Femur (tissue), 1 donor: ENCODE data around the gene TMEM186.
"Not testable (repeated sequence)": the region's sequence is repeated elsewhere in the genome, so short reads cannot be mapped to it uniquely, and the experiment has no call there.

Source experiments
- DNase-seq: peaks from one replicate; pipeline ENCODE4 v3.0.0-alpha.2; 2017

Gene TMEM186

GRCh38 chr16:8773537-8773936 is 23.9 kb downstream of the TMEM186 start:
- no peak for DNase-seq

GRCh38 chr16:8768692-8769091 is 28.7 kb downstream of the TMEM186 start:
- DNase-seq: no peak

- DNase-seq: no peak
Observed at GRCh38 chr16:8768283-8768682, 29.2 kb downstream of the TMEM186 start.

- DNase-seq: no peak
Observed at GRCh38 chr16:8767176-8767575, 30.3 kb downstream of the TMEM186 start.

GRCh38 chr16:8764525-8765250 is 32.8 kb downstream of the TMEM186 start:
- no peak for DNase-seq

- no peak for DNase-seq
Observed at GRCh38 chr16:8763899-8764298, 33.5 kb downstream of the TMEM186 start.

- DNase-seq: no peak
Observed at GRCh38 chr16:8763083-8763482, 34.4 kb downstream of the TMEM186 start.

- DNase-seq: no peak
Observed at GRCh38 chr16:8762254-8762653, 35.2 kb downstream of the TMEM186 start.

- DNase-seq: no peak
Observed at GRCh38 chr16:8761078-8761477, 36.4 kb downstream of the TMEM186 start.

GRCh38 chr16:8760021-8760420 is 37.4 kb downstream of the TMEM186 start:
- no peak for DNase-seq

- DNase-seq: no peak
Observed at GRCh38 chr16:8758022-8758421, 39.4 kb downstream of the TMEM186 start.

GRCh38 chr16:8756755-8757154 is 40.7 kb downstream of the TMEM186 start:
- no peak for DNase-seq

- no peak for DNase-seq
Observed at GRCh38 chr16:8753416-8754054, 43.9 kb downstream of the TMEM186 start.

GRCh38 chr16:8752706-8753105 is 44.7 kb downstream of the TMEM186 start:
- no peak for DNase-seq

GRCh38 chr16:8751481-8752311 is 45.7 kb downstream of the TMEM186 start:
- no peak for DNase-seq

- DNase-seq: not testable (repeated sequence)
Observed at GRCh38 chr16:8748944-8749343, 48.5 kb downstream of the TMEM186 start.
